ENCODE data around the gene ADPRS.

DNA sequence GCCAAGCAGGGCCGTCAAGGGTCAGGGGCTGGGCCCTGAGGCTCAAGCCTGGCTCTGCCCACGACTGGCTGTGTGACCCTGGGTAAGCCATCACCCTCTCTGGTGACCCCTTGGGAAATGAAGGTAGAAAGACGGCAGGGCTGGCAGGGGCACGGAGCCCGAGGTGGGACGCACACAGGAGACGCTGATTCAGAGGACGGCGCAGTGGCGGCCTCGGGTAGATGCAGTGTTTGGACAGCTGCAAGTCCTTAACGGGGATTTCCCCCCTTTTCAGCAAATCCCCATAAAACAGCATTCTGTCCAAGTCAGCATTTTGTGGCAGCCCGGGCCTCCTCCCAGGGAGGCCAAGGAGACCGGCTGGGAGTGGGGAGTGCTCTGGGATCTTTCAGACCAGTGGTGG, 19.6 kb downstream of the ADPRS start:
- TF ChIP-seq ZBTB8A (tag by site-specific recombination; IDR thresholded peaks at IDR 0.05) (no peak), ZNF404 (tag by site-specific recombination; IDR thresholded peaks at IDR 0.05) (no peak)
- TF ChIP-seq, protein P1, sequence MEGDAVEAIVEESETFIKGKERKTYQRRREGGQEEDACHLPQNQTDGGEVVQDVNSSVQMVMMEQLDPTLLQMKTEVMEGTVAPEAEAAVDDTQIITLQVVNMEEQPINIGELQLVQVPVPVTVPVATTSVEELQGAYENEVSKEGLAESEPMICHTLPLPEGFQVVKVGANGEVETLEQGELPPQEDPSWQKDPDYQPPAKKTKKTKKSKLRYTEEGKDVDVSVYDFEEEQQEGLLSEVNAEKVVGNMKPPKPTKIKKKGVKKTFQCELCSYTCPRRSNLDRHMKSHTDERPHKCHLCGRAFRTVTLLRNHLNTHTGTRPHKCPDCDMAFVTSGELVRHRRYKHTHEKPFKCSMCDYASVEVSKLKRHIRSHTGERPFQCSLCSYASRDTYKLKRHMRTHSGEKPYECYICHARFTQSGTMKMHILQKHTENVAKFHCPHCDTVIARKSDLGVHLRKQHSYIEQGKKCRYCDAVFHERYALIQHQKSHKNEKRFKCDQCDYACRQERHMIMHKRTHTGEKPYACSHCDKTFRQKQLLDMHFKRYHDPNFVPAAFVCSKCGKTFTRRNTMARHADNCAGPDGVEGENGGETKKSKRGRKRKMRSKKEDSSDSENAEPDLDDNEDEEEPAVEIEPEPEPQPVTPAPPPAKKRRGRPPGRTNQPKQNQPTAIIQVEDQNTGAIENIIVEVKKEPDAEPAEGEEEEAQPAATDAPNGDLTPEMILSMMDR (tag by site-specific recombination; IDR thresholded peaks at IDR 0.05) = no peak
- TF ChIP-seq, protein P2, sequence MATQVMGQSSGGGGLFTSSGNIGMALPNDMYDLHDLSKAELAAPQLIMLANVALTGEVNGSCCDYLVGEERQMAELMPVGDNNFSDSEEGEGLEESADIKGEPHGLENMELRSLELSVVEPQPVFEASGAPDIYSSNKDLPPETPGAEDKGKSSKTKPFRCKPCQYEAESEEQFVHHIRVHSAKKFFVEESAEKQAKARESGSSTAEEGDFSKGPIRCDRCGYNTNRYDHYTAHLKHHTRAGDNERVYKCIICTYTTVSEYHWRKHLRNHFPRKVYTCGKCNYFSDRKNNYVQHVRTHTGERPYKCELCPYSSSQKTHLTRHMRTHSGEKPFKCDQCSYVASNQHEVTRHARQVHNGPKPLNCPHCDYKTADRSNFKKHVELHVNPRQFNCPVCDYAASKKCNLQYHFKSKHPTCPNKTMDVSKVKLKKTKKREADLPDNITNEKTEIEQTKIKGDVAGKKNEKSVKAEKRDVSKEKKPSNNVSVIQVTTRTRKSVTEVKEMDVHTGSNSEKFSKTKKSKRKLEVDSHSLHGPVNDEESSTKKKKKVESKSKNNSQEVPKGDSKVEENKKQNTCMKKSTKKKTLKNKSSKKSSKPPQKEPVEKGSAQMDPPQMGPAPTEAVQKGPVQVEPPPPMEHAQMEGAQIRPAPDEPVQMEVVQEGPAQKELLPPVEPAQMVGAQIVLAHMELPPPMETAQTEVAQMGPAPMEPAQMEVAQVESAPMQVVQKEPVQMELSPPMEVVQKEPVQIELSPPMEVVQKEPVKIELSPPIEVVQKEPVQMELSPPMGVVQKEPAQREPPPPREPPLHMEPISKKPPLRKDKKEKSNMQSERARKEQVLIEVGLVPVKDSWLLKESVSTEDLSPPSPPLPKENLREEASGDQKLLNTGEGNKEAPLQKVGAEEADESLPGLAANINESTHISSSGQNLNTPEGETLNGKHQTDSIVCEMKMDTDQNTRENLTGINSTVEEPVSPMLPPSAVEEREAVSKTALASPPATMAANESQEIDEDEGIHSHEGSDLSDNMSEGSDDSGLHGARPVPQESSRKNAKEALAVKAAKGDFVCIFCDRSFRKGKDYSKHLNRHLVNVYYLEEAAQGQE (tag by site-specific recombination; IDR thresholded peaks at IDR 0.05) = no peak
- TF ChIP-seq, protein P3, sequence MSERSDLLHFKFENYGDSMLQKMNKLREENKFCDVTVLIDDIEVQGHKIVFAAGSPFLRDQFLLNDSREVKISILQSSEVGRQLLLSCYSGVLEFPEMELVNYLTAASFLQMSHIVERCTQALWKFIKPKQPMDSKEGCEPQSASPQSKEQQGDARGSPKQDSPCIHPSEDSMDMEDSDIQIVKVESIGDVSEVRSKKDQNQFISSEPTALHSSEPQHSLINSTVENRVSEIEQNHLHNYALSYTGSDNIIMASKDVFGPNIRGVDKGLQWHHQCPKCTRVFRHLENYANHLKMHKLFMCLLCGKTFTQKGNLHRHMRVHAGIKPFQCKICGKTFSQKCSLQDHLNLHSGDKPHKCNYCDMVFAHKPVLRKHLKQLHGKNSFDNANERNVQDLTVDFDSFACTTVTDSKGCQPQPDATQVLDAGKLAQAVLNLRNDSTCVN (tag by site-specific recombination; optimal IDR thresholded peaks at IDR 0.05) = no peak
- TF ChIP-seq, protein P4, sequence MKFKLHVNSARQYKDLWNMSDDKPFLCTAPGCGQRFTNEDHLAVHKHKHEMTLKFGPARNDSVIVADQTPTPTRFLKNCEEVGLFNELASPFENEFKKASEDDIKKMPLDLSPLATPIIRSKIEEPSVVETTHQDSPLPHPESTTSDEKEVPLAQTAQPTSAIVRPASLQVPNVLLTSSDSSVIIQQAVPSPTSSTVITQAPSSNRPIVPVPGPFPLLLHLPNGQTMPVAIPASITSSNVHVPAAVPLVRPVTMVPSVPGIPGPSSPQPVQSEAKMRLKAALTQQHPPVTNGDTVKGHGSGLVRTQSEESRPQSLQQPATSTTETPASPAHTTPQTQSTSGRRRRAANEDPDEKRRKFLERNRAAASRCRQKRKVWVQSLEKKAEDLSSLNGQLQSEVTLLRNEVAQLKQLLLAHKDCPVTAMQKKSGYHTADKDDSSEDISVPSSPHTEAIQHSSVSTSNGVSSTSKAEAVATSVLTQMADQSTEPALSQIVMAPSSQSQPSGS (tag by site-specific recombination; IDR thresholded peaks at IDR 0.05; ENCODE audit: low read depth) = no peak

Measured in HEK293 (cell line).